ENCODE data around the gene FOXRED2. TPM values are rescaled to one million over a fixed set of nuclear protein-coding genes. Genes with fewer than 3 reads are reported as not detected.
"Not testable (repeated sequence)": the region's sequence is repeated elsewhere in the genome, so short reads cannot be mapped to it uniquely, and the experiment has no call there.

FOXRED2 gene
- total RNA-seq, 1 donor, result 1.3 TPM

GRCh38 chr22:36452978-36453607 lies 53.7 kb downstream of the FOXRED2 start:
- H3K4me3 ChIP-seq (ENCODE audit: low read length); H3K27me3 ChIP-seq (ENCODE audit: insufficient read depth, low read length); H3K9me3 ChIP-seq (ENCODE audit: low read depth, low read length): not testable (repeated sequence)
- H3K4me1 ChIP-seq (ENCODE audit: insufficient read depth, low read length), result peaks cover 89% of the 10 kb centered on the region

- Histone ChIP-seq H3K9me3 (ENCODE audit: low read depth, low read length) (no peaks in the 10 kb centered on the region), H3K4me3 (ENCODE audit: low read length) (no peak overlapping the region), H3K27me3 (ENCODE audit: insufficient read depth, low read length) (no peaks in the 10 kb centered on the region), H3K4me1 (ENCODE audit: insufficient read depth, low read length) (peaks cover 96% of the 10 kb centered on the region)
Measured at GRCh38 chr22:36452250-36452977, 54.4 kb downstream of the FOXRED2 start.

DNA sequence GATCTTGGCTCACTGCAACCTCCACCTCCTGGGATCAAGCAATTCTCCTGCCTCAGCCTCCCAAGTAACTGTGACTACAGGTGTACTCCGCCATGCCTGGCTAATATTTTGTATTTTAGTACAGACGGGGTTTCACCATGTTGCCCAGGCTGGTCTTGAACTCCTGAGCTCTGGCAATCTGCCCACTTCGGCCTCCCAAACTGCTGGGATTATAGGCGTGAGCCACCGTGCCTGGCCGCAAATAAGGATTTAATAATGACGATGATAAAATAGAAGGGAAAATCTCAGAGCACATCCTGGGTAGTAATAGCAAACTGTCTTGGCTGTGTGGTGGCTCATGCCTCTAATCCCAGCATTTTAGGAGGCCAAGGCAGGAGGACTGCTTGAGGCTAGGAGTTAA lies 55.9 kb downstream of the FOXRED2 start:
- H3K9me3 ChIP-seq (ENCODE audit: low read depth, low read length); H3K27me3 ChIP-seq (ENCODE audit: insufficient read depth, low read length); H3K4me3 ChIP-seq (ENCODE audit: low read length): not testable (repeated sequence)
- H3K4me1 ChIP-seq (ENCODE audit: insufficient read depth, low read length), result peaks cover 98% of the 10 kb centered on the region

GRCh38 chr22:36449596-36450175 lies 57.2 kb downstream of the FOXRED2 start:
- no peaks in the 10 kb centered on the region for H3K9me3 ChIP-seq (ENCODE audit: low read depth, low read length)
- peaks cover 98% of the 10 kb centered on the region for H3K4me1 ChIP-seq (ENCODE audit: insufficient read depth, low read length)
- no peaks in the 10 kb centered on the region for H3K27me3 ChIP-seq (ENCODE audit: insufficient read depth, low read length)
- no peak overlapping the region for H3K4me3 ChIP-seq (ENCODE audit: low read length)

DNA sequence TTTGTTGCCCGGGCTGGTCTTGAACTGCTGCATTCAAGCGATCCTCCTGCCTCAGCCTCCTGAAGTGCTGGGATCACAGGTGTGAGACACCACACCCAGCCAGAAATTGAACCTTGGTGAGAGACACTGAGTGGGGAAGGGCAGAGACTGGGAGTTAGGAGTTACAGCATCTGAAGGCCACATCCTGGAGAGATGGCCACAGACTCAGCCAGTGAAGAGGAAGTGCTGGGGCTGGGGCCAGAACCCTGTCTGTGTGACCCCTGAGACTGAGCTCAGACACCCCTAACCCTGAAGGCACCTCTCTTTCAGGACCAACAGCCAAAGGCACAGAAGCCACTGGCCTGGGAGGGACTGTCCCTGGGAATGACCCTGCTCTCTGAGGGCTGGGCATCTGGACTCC lies 59.2 kb downstream of the FOXRED2 start:
- H3K4me3 ChIP-seq (ENCODE audit: low read length), result no peak overlapping the region
- H3K4me1 ChIP-seq (ENCODE audit: insufficient read depth, low read length), result peaks cover 92% of the 10 kb centered on the region
- no peaks in the 10 kb centered on the region for H3K9me3 ChIP-seq (ENCODE audit: low read depth, low read length)
- no peaks in the 10 kb centered on the region for H3K27me3 ChIP-seq (ENCODE audit: insufficient read depth, low read length)

DNA sequence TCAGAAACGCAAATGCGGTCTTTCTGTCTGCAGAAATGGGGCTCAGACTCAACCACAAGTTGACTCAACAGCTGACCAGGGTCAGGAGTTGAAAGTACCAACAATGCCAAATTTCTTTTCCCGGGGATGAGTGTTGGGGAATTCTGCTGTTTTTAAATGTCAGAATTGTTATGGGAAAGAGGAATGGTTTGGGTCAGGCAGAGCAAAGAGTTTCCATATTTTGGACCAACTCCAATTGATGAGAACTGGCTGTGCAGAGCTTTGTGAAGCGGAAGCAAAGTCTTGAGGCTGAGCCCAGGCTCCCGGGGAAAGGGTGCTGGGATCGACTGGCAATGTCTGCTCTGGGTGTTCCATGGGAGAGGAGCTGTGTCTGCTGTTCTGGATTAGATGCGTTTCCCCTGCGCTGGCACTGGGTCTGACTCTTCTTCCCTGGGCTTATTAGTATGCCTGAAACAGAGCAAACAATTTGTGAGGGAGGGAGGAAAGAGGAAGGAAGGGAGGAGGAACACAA lies 61.6 kb downstream of the FOXRED2 start:
- H3K4me3 ChIP-seq (ENCODE audit: low read length), result no peak overlapping the region
- H3K9me3 ChIP-seq (ENCODE audit: low read depth, low read length), result no peaks in the 10 kb centered on the region
- H3K27me3 ChIP-seq (ENCODE audit: insufficient read depth, low read length), result no peaks in the 10 kb centered on the region
- H3K4me1 ChIP-seq (ENCODE audit: insufficient read depth, low read length), result peaks cover 70% of the 10 kb centered on the region

- H3K4me3 ChIP-seq (ENCODE audit: low read length), result no peak overlapping the region
- H3K4me1 ChIP-seq (ENCODE audit: insufficient read depth, low read length), result peaks cover 51% of the 10 kb centered on the region
Measured at GRCh38 chr22:36443198-36443770, 63.6 kb downstream of the FOXRED2 start.

DNA sequence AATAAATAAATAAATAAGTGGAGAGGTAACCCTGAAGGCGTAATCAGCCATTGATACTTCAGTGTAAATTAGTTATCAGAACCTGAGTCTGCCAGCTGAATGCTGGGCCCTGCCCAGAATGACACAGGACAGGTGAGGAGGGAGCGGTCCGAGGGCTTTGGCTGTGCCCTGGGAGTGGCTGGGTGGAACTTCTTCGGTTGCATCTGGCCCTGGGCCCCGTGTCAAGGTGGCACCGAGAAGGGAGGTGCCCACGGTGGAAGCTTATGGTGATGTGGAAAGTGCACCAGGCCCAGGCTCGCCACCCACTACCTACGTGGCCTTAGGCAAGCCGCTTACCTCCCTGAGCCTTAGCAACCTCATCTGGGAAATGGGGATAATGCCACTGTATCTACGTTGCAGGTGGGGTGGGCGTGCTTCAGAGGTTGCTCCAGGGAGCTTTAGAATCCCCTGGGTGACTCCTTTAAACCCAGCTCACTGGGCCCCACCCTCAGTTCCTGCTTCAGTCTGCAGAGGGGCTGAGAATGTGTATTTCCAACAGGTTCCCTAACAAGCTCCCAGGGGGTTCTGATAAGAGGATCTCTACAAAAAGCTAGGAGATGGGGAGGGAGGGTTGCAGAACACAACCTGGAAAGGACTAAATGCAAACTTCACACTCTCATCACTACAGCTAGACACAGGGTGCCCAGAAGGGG lies 64.2 kb downstream of the FOXRED2 start:
- Histone ChIP-seq H3K9me3 (ENCODE audit: low read depth, low read length) (no peaks in the 10 kb centered on the region), H3K4me3 (ENCODE audit: low read length) (no peak overlapping the region), H3K27me3 (ENCODE audit: insufficient read depth, low read length) (no peaks in the 10 kb centered on the region), H3K4me1 (ENCODE audit: insufficient read depth, low read length) (peaks cover 45% of the 10 kb centered on the region)

More at GRCh38 chr22:36443198-36443770, 63.6 kb downstream of the FOXRED2 start:
- H3K27me3 ChIP-seq (ENCODE audit: insufficient read depth, low read length), result no peaks in the 10 kb centered on the region
- no peaks in the 10 kb centered on the region for H3K9me3 ChIP-seq (ENCODE audit: low read depth, low read length)

- Histone ChIP-seq H3K4me1 (ENCODE audit: insufficient read depth, low read length) (peaks cover 40% of the 10 kb centered on the region), H3K9me3 (ENCODE audit: low read depth, low read length) (no peaks in the 10 kb centered on the region), H3K4me3 (ENCODE audit: low read length) (no peak overlapping the region), H3K27me3 (ENCODE audit: insufficient read depth, low read length) (no peaks in the 10 kb centered on the region)
Measured at GRCh38 chr22:36440429-36441002, 66.3 kb downstream of the FOXRED2 start.

GRCh38 chr22:36439481-36440271 lies 67.2 kb downstream of the FOXRED2 start:
- Histone ChIP-seq H3K4me3 (ENCODE audit: low read length) (no peak overlapping the region), H3K9me3 (ENCODE audit: low read depth, low read length) (no peaks in the 10 kb centered on the region), H3K4me1 (ENCODE audit: insufficient read depth, low read length) (peaks cover 39% of the 10 kb centered on the region), H3K27me3 (ENCODE audit: insufficient read depth, low read length) (no peaks in the 10 kb centered on the region)

Other genes with a start within 250 kb of the FOXRED2 start
- gene MYH9, start 119.1 kb downstream of the FOXRED2 start, total RNA-seq, result 340 TPM
- 10.9 TPM for gene TXN2, start 25.4 kb downstream of the FOXRED2 start, total RNA-seq
- gene EIF3D, start 22.1 kb upstream of the FOXRED2 start, total RNA-seq, result 389 TPM
- not detected for gene CACNG2, start 196.7 kb upstream of the FOXRED2 start, total RNA-seq

All from mononuclear cell (primary cell).